Smooth muscle cell of the coronary artery (primary cell): ENCODE data around the gene SLC26A8. TPM values are rescaled to one million over a fixed set of nuclear protein-coding genes. Genes with fewer than 3 reads are reported as not detected.

ENCODE experiments used
- total RNA-seq: library from RNA; depleted of rRNA; stranded (reverse); fragments of >200 nt; gene quantifications from 2 replicates; pipeline ENCODE4 v1.2.3, GENCODE V29; 2014; ENCODE audit warnings: low replicate concordance

Gene SLC26A8
- under 0.01 TPM in 1 of 2 replicates, not detected in the other for total RNA-seq

GRCh38 chr6:36023996-36024795 lies at the start of gene SLC26A8:
SLC26A8 (minus strand) TSS chr6:36024641; CDS start chr6:36019707, 4,934 bp downstream.

GRCh38 chr6:36027501-36028087 lies 3.2 kb upstream of the SLC26A8 start, which contains the start of gene MAPK14:
MAPK14 (plus strand) TSS chr6:36027808; CDS start chr6:36028158, 350 bp downstream.

GRCh38 chr6:35920793-35921732 lies 103.4 kb downstream of the SLC26A8 start, which contains the start of gene SRPK1:
SRPK1 (minus strand) TSS chr6:35921098; CDS start chr6:35921056, 42 bp downstream.

Other genes starting within 250 kb of the SLC26A8 start
- not detected in 2 replicates for gene CLPSL2, start 248.0 kb downstream of the SLC26A8 start, total RNA-seq
- not detected in 2 replicates for gene CLPSL1, start 243.6 kb downstream of the SLC26A8 start, total RNA-seq
- gene CLPS, start 227.3 kb downstream of the SLC26A8 start, total RNA-seq = not detected in 2 replicates
- not detected in 2 replicates for gene LHFPL5, start 219.3 kb downstream of the SLC26A8 start, total RNA-seq
- 23.1 and 52.1 TPM in 2 replicates for gene SRPK1, start 103.5 kb downstream of the SLC26A8 start, total RNA-seq
- 35.0 and 63.9 TPM in 2 replicates for gene MAPK14, start 3.2 kb upstream of the SLC26A8 start, total RNA-seq
- gene MAPK13, start 105.9 kb upstream of the SLC26A8 start, total RNA-seq = 2.4 and 10.1 TPM in 2 replicates
- 9.2 and 12.5 TPM in 2 replicates for gene BRPF3, start 172.1 kb upstream of the SLC26A8 start, total RNA-seq
- gene PNPLA1, start 245.4 kb upstream of the SLC26A8 start, total RNA-seq = 0.15 TPM in 1 of 2 replicates, not detected in the other